Activated CD8-positive, alpha-beta memory T cell treated with anti-CD3 and anti-CD28 coated beads, Interleukin-2, amount 50 U/mL, for 24 hours (primary cell): ENCODE measurements around the gene HIPK4.
"Not testable (repeated sequence)": the region's sequence is repeated elsewhere in the genome, so short reads cannot be mapped to it uniquely, and the experiment has no call there.

Source experiments
- DNase-seq: peaks from one replicate; pipeline ENCODE4 v3.0.0-alpha.2; 2020; ENCODE audit errors: extremely low read depth

The HIPK4 gene

GRCh38 chr19:40417643-40417981 is 27.6 kb upstream of the HIPK4 start:
- no peak for DNase-seq

- no peak for DNase-seq
Observed at GRCh38 chr19:40416918-40417642, 27.1 kb upstream of the HIPK4 start.

GRCh38 chr19:40415768-40416167 is 25.8 kb upstream of the HIPK4 start:
- DNase-seq = no peak

- no peak for DNase-seq
Observed at GRCh38 chr19:40414542-40415535, 24.9 kb upstream of the HIPK4 start.

GRCh38 chr19:40413291-40413845 is 23.4 kb upstream of the HIPK4 start, which contains the start of gene PRX:
PRX (minus strand) TSS chr19:40413378; CDS start chr19:40407932, 5,446 bp downstream.
- no peak for DNase-seq

GRCh38 chr19:40412866-40413265 is 22.9 kb upstream of the HIPK4 start:
- no peak for DNase-seq

- DNase-seq = no peak
Observed at GRCh38 chr19:40411958-40412499, 22.0 kb upstream of the HIPK4 start.

GRCh38 chr19:40411125-40411842 is 21.3 kb upstream of the HIPK4 start:
- DNase-seq = no peak

- DNase-seq = no peak
Observed at GRCh38 chr19:40410030-40410389, 20.0 kb upstream of the HIPK4 start.

GRCh38 chr19:40408598-40408925 is 18.6 kb upstream of the HIPK4 start:
- not testable (repeated sequence) for DNase-seq

- DNase-seq = no peak
Observed at GRCh38 chr19:40407714-40408597, 18.0 kb upstream of the HIPK4 start.

GRCh38 chr19:40403262-40403984 is 13.4 kb upstream of the HIPK4 start:
- peak; percentile 46 for DNase-seq

- no peak for DNase-seq
Observed at GRCh38 chr19:40400559-40400958, 10.6 kb upstream of the HIPK4 start.

- DNase-seq = peak; percentile 23
Observed at GRCh38 chr19:40398417-40399131, 8.6 kb upstream of the HIPK4 start.

- no peak for DNase-seq
Observed at GRCh38 chr19:40397568-40397906, 7.6 kb upstream of the HIPK4 start.

GRCh38 chr19:40396886-40397567 is 7.0 kb upstream of the HIPK4 start:
- no peak for DNase-seq

GRCh38 chr19:40395956-40396355 is 6.0 kb upstream of the HIPK4 start:
- DNase-seq = no peak

GRCh38 chr19:40394816-40395210 is 4.8 kb upstream of the HIPK4 start:
- no peak for DNase-seq
